Naive thymus-derived CD8-positive, alpha-beta T cell (primary cell): ENCODE results near the gene NHLRC2. TPM values are rescaled to one million over a fixed set of nuclear protein-coding genes. Genes with fewer than 3 reads are reported as not detected.

Experiments
- ATAC-seq, 2 donors: fragments of 150-1000 bp; cut with Tn5 transposase in 1 of 2; sonication (Bioruptor Pico), chemical (Tn5 transposase) in 1 of 2; 1 replicate in 1 of 2; 2 replicates in 1 of 2; pipeline ENCODE4 v1.10.0; 2021; ENCODE audit warnings: mild to moderate bottlenecking in 2 of 2, moderate library complexity in 2 of 2
- POLR2A ChIA-PET: fragments of 350-600 bp; sonication (Branson Sonifier 250); formaldehyde crosslinking; loops from one replicate; lab custom pipeline; 2021; ENCODE audit warnings: antibody characterized with exemption; lab: Charles Lee
- DNase-seq, 10 donors: peaks; one replicate each; pipeline versions ENCODE4 v3.0.0 to v3.0.0-alpha.2; 2020 to 2022
- H3K27ac Mint-ChIP-seq, 10 donors: one replicate each; pipeline ENCODE4 v1.8.0; 2020 to 2022; ENCODE audit warnings: mild to moderate bottlenecking in 10 of 10, mixed read lengths in 10 of 10, moderate library complexity in 4 of 10, inconsistent platforms in 1 of 10
- H3K27me3 Mint-ChIP-seq, 5 donors: one replicate each; pipeline ENCODE4 v1.8.0; 2021 to 2022; ENCODE audit warnings: mixed read lengths in 5 of 5
- H3K36me3 Mint-ChIP-seq, 3 donors: one replicate each; pipeline ENCODE4 v1.8.0; 2020 to 2022; ENCODE audit warnings: mixed read lengths in 3 of 3, mild to moderate bottlenecking in 2 of 3, inconsistent platforms in 1 of 3
- H3K4me1 Mint-ChIP-seq, 4 donors: one replicate each; pipeline ENCODE4 v1.8.0; 2021 to 2022; ENCODE audit warnings: mixed read lengths in 4 of 4
- H3K4me3 Mint-ChIP-seq, 10 donors: one replicate each; pipeline ENCODE4 v1.8.0; 2020 to 2022; ENCODE audit warnings: mild to moderate bottlenecking in 10 of 10, mixed read lengths in 10 of 10, moderate library complexity in 6 of 10, inconsistent platforms in 1 of 10
- H3K9me3 Mint-ChIP-seq, 9 donors: one replicate each; pipeline ENCODE4 v1.8.0; 2020 to 2022; ENCODE audit warnings: mixed read lengths in 9 of 9, mild to moderate bottlenecking in 3 of 9, inconsistent platforms in 1 of 9, moderate library complexity in 1 of 9
- polyA plus RNA-seq, 3 donors: library from polyadenylated mRNA; unstranded; fragments of 300-500 nt; fragmentation: Illumina TruSeq; gene quantifications; one replicate each; pipeline ENCODE4 v1.2.3, GENCODE V29; 2021
- total RNA-seq, 8 experiments: library from RNA in 2 of 8; stranded (reverse) in 2 of 8; gene quantifications; one replicate each; pipeline ENCODE4 v1.2.3 and lab custom pipeline; 2021 to 2026

Gene NHLRC2
- total and polyA plus RNA-seq, 5 experiments from 2014 or later, result 3.4 to 25.4 (median 7.8) TPM

DNA sequence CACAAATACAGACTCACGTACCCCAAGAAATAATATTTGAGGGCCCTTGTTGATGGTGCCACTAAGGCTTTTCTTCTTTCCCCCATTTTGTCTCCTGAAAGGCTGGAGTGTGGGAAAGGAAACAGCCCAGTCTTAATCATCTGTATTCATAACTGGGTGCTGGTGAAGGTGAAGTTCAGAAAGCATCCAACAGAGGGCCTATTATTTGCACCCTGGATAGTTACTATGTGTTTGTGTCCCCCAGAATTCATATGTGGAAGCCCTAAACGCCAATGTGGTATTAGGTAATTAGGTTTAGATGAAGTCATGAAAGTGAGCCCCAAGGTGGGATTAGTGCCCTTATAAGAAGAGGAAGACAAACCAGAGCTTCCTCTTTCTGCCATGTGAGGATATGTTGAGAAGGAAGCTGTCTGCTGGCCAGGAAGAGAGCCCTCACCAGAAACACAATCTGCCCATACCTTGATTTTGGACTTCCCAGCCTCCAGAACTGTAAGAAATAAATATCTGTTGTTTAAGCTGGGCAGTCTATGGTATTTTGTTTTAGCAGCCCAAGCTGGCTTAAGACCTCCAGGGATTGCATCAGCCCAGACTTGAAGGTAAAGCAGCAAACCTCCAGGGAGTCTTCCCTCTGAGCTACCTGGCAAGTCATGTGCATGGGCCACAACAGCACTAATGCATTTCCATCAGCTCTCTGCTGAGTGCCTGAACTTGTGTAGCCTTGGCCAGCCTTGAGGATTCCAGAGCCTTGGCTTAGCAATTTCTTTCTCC lies 99.2 kb downstream of the NHLRC2 start:
- Mint-ChIP-seq H3K36me3 (peaks cover 0 to 6% (median 5%) of the 10 kb centered on the region in 3 donors), H3K9me3 (peaks cover 0 to 5% (median 0%) of the 10 kb centered on the region in 9 donors), H3K27me3 (peaks cover 0 to 36% (median 16%) of the 10 kb centered on the region in 5 donors), H3K27ac (no peak overlapping the region), H3K4me1 (peaks cover 0 to 6% (median 3%) of the 10 kb centered on the region in 4 donors), H3K4me3 (no peak overlapping the region)
- DNase-seq (peak in 1 of 10 donors; percentile 17), ATAC-seq (no peak)
- POLR2A ChIA-PET, result interaction anchor here (0.6 kb wide), 1 partner anchor 14 kb away, joined by 4 read pairs; no protein-coding TSS in a partner anchor

DNA sequence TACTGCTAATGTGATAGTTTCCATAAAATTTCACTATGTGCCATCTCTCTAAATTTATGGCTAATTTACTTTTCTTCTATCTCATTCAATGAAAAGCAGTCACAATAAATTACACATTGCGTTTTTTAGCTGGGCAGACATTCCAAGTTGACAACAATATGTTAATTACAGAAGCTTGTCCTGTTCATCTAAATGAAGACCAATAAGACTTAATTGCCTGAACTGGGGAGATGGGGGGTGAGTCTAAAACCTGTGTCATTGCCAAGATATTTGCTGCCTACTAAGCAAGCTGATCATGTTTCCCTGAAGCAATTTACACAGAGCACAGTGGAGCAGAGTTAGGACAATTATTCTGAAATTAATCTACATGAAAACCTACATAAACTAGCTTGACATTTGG lies 99.9 kb downstream of the NHLRC2 start:
- Mint-ChIP-seq H3K27ac (no peak overlapping the region), H3K36me3 (peaks cover 0 to 6% (median 5%) of the 10 kb centered on the region in 3 donors)
- POLR2A ChIA-PET, result no interaction called here

DNA sequence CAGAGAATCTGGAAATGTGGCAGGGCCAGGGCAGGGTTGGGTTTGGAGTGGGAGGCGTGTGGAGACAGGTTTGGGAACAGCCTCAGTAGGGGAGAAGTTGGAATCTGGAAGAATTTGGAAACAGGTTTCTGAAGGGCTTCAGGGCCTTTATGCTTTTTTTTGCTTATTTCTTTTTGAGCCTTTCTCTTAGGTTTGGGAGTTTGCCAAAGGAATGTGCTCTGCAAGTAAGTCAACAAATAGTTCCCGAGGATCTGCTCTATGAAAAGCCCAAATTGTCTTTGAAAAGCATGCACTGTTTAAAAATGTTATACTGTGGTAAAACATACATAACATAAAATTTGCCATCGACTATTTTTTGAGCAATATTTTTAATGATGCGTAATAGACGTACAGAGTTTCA lies 102.6 kb downstream of the NHLRC2 start:
- H3K27me3 Mint-ChIP-seq, result peaks cover 2 to 40% (median 15%) of the 10 kb centered on the region in 5 donors
- H3K4me1 Mint-ChIP-seq, result peaks cover 14 to 36% (median 33%) of the 10 kb centered on the region in 4 donors
- peaks cover 0 to 15% (median 0%) of the 10 kb centered on the region in 9 donors for H3K9me3 Mint-ChIP-seq
- ATAC-seq (no peak), DNase-seq (no peak)
- H3K36me3 Mint-ChIP-seq, result peaks cover 0 to 6% (median 5%) of the 10 kb centered on the region in 3 donors
- POLR2A ChIA-PET, result no interaction called here
- H3K4me3 Mint-ChIP-seq, result no peak overlapping the region
- no peak overlapping the region for H3K27ac Mint-ChIP-seq

More for the DNA sequence above, 99.9 kb downstream of the NHLRC2 start:
- peaks cover 0 to 13% (median 8%) of the 10 kb centered on the region in 4 donors for H3K4me1 Mint-ChIP-seq
- H3K4me3 Mint-ChIP-seq, result no peak overlapping the region
- no peak for DNase-seq
- ATAC-seq, result no peak
- peaks cover 0 to 5% (median 0%) of the 10 kb centered on the region in 9 donors for H3K9me3 Mint-ChIP-seq
- H3K27me3 Mint-ChIP-seq, result peaks cover 2 to 40% (median 16%) of the 10 kb centered on the region in 5 donors

DNA sequence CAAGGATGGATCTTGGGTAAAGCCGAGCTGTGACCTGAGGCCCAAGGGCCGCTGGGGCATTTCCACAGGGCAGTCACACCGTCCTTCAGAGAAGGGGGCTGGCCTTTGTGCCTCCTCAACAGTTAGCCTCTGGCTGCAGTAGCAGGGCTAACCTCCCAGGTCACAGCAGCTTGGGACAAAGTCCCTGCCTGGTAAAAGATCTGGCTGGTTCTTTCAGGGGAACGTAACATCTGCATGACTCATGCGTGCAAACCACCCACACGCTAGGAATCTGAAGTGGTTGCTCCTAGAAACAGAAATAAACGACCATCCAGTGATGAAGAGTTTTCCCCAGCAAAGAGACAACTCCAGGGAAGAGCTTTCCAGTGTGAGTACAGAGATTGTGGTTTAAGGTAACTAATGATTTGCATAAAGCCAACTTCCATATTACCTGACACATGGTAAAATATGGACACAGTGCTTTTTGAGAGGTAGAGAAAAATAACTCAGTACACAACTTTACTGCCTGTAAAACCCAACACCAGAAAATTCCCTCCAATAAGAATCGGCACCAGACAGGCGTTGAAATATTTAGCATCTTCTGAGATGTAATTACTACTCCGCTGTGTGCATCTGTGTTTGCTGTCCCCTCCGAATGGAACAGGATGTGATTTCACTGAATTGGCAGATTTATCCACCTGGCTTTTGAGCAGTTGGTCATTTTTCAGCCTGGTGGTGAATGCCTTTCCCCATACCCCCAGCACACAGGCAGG lies 104.3 kb downstream of the NHLRC2 start:
- peaks cover 0 to 6% (median 2%) of the 10 kb centered on the region in 3 donors for H3K36me3 Mint-ChIP-seq
- H3K9me3 Mint-ChIP-seq, result peaks cover 0 to 29% (median 0%) of the 10 kb centered on the region in 9 donors
- H3K4me1 Mint-ChIP-seq, result peaks cover 14 to 41% (median 39%) of the 10 kb centered on the region in 4 donors
- DNase-seq (no peak), ATAC-seq (no peak)
- POLR2A ChIA-PET, result no interaction called here
- H3K4me3 Mint-ChIP-seq, result no peak overlapping the region
- no peak overlapping the region for H3K27ac Mint-ChIP-seq
- H3K27me3 Mint-ChIP-seq, result peaks cover 2 to 40% (median 15%) of the 10 kb centered on the region in 5 donors

DNA sequence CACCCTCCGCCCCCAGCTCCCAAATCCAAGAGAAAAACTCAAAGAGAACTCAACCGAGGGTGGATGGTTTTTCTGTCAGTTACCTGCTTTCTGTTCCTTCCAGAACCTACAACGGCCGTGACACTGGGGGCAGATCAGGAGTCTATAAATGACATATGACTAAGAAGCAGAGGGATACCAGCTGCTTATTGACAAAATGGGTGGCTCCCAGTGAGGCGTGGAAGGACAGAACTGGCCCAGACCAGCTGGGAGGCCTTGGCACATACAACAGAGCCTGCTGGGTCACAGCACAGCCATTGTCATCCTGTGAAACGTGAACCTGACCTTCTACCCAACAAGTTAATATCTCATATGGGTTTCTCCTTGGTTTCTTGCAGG lies 104.9 kb downstream of the NHLRC2 start:
- H3K27ac Mint-ChIP-seq, result no peak overlapping the region
- peaks cover 14 to 41% (median 39%) of the 10 kb centered on the region in 4 donors for H3K4me1 Mint-ChIP-seq
- peaks cover 2 to 40% (median 14%) of the 10 kb centered on the region in 5 donors for H3K27me3 Mint-ChIP-seq
- POLR2A ChIA-PET, result no interaction called here
- H3K9me3 Mint-ChIP-seq, result peaks cover 0 to 30% (median 0%) of the 10 kb centered on the region in 9 donors
- no peak for ATAC-seq
- H3K4me3 Mint-ChIP-seq, result no peak overlapping the region
- DNase-seq, result no peak
- peaks cover 0 to 6% (median 2%) of the 10 kb centered on the region in 3 donors for H3K36me3 Mint-ChIP-seq

DNA sequence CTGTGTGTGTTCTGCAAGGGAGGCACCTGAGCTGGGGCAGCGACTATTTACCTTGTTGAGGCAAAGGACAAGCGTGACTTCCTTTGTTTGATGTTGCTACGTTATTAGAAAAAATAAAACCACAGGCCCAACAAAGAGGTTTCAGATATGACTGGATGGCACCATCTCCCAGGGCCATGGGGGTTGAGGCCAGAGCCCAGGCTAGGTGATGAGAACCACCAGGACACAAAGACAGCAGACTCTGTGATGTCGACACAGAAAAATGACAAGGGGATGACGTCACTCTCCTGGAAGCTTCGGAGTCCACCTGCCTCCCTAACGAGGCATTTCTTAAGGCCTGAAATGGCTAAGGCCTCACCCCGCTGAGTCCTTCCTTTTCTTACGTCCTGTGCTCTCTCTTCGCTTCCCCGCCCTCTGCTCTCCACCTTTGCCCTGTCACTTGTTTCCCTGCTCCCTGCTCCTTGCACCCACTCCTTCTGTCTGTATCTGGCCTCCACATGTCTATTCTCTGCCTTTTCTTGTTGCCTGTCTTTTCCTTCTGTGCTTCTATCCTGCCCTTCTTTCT lies 106.2 kb downstream of the NHLRC2 start:
- ATAC-seq (no peak), DNase-seq (peak in 4 of 10 donors; percentile 7 to 49 (median 10))
- peak overlapping the region in 9 of 10 donors; percentile 4 to 93 (median 80) for H3K27ac Mint-ChIP-seq
- peak overlapping the region; percentile 20 to 81 (median 56) for H3K4me3 Mint-ChIP-seq
- peaks cover 14 to 41% (median 39%) of the 10 kb centered on the region in 4 donors for H3K4me1 Mint-ChIP-seq
- peaks cover 0 to 30% (median 0%) of the 10 kb centered on the region in 9 donors for H3K9me3 Mint-ChIP-seq
- H3K27me3 Mint-ChIP-seq, result peaks cover 2 to 34% (median 12%) of the 10 kb centered on the region in 5 donors
- no peaks in the 10 kb centered on the region for H3K36me3 Mint-ChIP-seq
- POLR2A ChIA-PET, result interaction anchor here (1.0 kb wide), 1 partner anchor 45 kb away, joined by 4 read pairs; no protein-coding TSS in a partner anchor

DNA sequence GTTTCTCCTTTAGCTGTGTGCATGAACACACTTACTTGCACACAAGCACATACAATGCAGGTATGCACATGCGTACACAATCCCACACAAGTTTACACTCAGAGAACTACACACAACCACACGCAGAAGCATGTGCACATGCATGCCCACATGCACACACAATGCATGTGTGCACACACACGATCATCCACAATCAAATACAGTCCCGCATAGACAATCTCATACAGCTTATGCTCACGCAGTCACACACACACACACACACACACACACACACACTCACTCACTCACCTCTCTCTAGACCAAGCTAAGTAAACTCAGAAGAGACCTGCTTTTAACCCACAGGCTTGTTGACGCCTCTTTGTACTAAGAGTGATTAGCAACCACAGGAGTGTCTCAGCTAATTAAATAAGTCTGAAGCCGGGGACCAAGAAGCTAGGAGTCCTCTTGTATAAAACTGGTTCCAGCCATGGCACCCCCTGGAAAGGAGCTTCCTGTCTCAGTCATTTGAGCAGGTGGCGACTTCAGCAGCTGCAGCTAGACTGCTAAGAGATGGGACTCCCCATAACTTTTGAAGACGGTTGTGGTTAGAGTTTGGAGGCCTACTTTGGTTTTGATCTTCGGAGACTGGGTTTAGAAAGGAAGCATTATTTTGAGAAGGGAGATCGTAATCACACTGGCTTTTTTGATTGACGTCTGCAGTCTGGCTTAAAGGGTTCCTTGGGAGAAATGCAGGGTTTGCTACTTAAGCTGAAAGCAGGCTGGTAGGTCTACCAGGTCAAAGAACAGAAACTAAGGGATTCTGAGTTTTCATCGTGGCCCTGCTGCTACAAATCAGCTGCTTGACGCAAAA lies 106.9 kb downstream of the NHLRC2 start:
- peak overlapping the region; percentile 4 to 93 (median 80) for H3K27ac Mint-ChIP-seq
- H3K9me3 Mint-ChIP-seq, result peaks cover 0 to 30% (median 0%) of the 10 kb centered on the region in 9 donors
- peaks cover 2 to 27% (median 11%) of the 10 kb centered on the region in 5 donors for H3K27me3 Mint-ChIP-seq
- DNase-seq (peak in 9 of 10 donors; percentile 11 to 88 (median 72)), ATAC-seq (peak; percentile 95 to 97)
- peak overlapping the region; percentile 33 to 81 (median 57) for H3K4me3 Mint-ChIP-seq
- H3K4me1 Mint-ChIP-seq, result peaks cover 14 to 40% (median 39%) of the 10 kb centered on the region in 4 donors
- no peaks in the 10 kb centered on the region for H3K36me3 Mint-ChIP-seq
- POLR2A ChIA-PET, result interaction anchor here (1.0 kb wide), 1 partner anchor 45 kb away, joined by 4 read pairs; no protein-coding TSS in a partner anchor

DNA sequence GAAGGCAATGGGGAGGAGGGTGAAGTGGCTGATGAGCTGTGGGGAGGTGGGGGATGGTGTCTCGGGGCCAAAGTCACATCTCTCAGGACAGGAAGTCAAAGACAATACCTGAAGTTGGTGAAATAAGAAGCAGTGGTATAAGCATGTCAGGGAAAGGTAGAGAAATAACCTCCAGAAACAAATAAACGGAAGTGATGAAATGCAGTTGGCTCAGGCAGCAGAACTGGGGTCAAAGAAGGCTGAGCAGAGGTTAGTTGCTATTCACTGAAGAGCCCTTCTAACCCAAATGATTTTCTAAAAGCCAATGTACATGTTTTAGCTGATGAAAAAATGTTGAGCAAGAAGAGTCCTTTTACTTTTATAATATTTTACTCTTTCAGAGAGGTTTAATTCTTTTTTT lies 110.6 kb downstream of the NHLRC2 start:
- ATAC-seq (no peak), DNase-seq (no peak)
- Mint-ChIP-seq H3K27me3 (peaks cover 2 to 14% (median 9%) of the 10 kb centered on the region in 5 donors), H3K4me3 (no peak overlapping the region), H3K4me1 (peaks cover 14 to 28% (median 24%) of the 10 kb centered on the region in 4 donors), H3K36me3 (peaks cover 0 to 8% (median 2%) of the 10 kb centered on the region in 3 donors), H3K27ac (no peak overlapping the region), H3K9me3 (peaks cover 0 to 46% (median 7%) of the 10 kb centered on the region in 9 donors)
- POLR2A ChIA-PET, result no interaction called here

DNA sequence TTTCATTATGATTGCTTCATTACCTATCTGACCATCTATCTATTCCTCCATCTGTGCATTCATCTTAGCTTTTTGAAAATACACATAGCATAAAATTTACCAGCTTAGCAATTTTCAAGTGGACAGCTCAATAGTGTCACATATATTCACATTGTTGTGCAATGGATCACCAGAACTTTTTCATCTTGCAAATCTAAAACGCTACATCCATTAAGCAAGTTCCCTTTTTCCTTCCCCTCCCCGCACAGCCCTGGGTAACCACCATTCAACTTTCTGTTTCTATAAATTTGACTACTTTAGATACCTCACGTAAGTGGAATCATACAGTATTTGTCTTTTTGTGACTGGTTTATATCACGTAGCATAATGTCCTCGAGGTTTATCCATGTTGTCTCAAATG lies 111.2 kb downstream of the NHLRC2 start:
- H3K36me3 Mint-ChIP-seq, result peaks cover 0 to 8% (median 2%) of the 10 kb centered on the region in 3 donors
- ATAC-seq (no peak), DNase-seq (no peak)
- POLR2A ChIA-PET, result no interaction called here
- peaks cover 5 to 11% (median 9%) of the 10 kb centered on the region in 5 donors for H3K27me3 Mint-ChIP-seq
- H3K4me3 Mint-ChIP-seq, result no peak overlapping the region
- H3K9me3 Mint-ChIP-seq, result peaks cover 0 to 47% (median 8%) of the 10 kb centered on the region in 9 donors
- H3K27ac Mint-ChIP-seq, result no peak overlapping the region
- peaks cover 9 to 22% (median 18%) of the 10 kb centered on the region in 4 donors for H3K4me1 Mint-ChIP-seq
